Naive B cell (primary cell): Measurements from ENCODE around the gene CHKA. TPM values are rescaled to one million over a fixed set of nuclear protein-coding genes. Genes with fewer than 3 reads are reported as not detected.
A peak's percentile ranks its signal among the peaks of the same experiment; 100 is the strongest.

Source experiments
- ATAC-seq, 2 donors: fragments of 150-1000 bp; cut with Tn5 transposase; 2 replicates each; pipeline ENCODE4 v1.10.0; 2021; ENCODE audit warnings: low read depth in 2 of 2, mild to moderate bottlenecking in 2 of 2, moderate library complexity in 2 of 2
- DNase-seq: peaks from one replicate; pipeline ENCODE4 v3.0.0; 2022
- H3K27ac Mint-ChIP-seq, 6 donors: one replicate each; pipeline ENCODE4 v1.8.0; 2020 to 2022; ENCODE audit warnings: mild to moderate bottlenecking in 6 of 6, mixed read lengths in 6 of 6, moderate library complexity in 5 of 6, inconsistent platforms in 2 of 6
- H3K27me3 Mint-ChIP-seq, 3 donors: one replicate each; pipeline ENCODE4 v1.8.0; 2021 to 2022; ENCODE audit warnings: mixed read lengths in 3 of 3, mild to moderate bottlenecking in 1 of 3
- H3K36me3 Mint-ChIP-seq, 2 donors: one replicate each; pipeline ENCODE4 v1.8.0; 2020 to 2022; ENCODE audit warnings: mixed read lengths in 2 of 2, inconsistent platforms in 1 of 2, mild to moderate bottlenecking in 1 of 2
- H3K4me1 Mint-ChIP-seq, 3 donors: one replicate each; pipeline ENCODE4 v1.8.0; 2020 to 2022; ENCODE audit warnings: mixed read lengths in 3 of 3, inconsistent platforms in 1 of 3, mild to moderate bottlenecking in 1 of 3, moderate library complexity in 1 of 3
- H3K4me3 Mint-ChIP-seq, 8 donors: one replicate each; pipeline ENCODE4 v1.8.0; 2020 to 2022; ENCODE audit warnings: mild to moderate bottlenecking in 8 of 8, mixed read lengths in 8 of 8, moderate library complexity in 8 of 8, inconsistent platforms in 2 of 8
- H3K9me3 Mint-ChIP-seq, 7 donors: one replicate each; pipeline ENCODE4 v1.8.0; 2020 to 2022; ENCODE audit warnings: mixed read lengths in 7 of 7, mild to moderate bottlenecking in 5 of 7, inconsistent platforms in 2 of 7, moderate library complexity in 1 of 7
- polyA plus RNA-seq, 6 donors: library from polyadenylated mRNA; unstranded; fragments of 300-500 nt; fragmentation: Illumina TruSeq; gene quantifications; one replicate each; pipeline ENCODE4 v1.2.3, GENCODE V29; 2021; ENCODE audit warnings: low read depth in 6 of 6

Gene CHKA
- polyA plus RNA-seq, 6 donors from 2014 or later: 4.9 to 17.6 (median 6.4) TPM

GRCh38 chr11:68149417-68149816 lies 28.2 kb upstream of the CHKA start:
- DNase-seq: no peak
- Mint-ChIP-seq H3K27me3 (peaks cover 0 to 6% (median 0%) of the 10 kb centered on the region in 3 donors), H3K4me3 (no peak overlapping the region), H3K9me3 (no peaks in the 10 kb centered on the region), H3K27ac (peak overlapping the region in 1 of 6 donors; percentile 13), H3K36me3 (no peaks in the 10 kb centered on the region), H3K4me1 (peaks cover 0 to 16% (median 0%) of the 10 kb centered on the region in 3 donors)
- no peak for ATAC-seq

DNA sequence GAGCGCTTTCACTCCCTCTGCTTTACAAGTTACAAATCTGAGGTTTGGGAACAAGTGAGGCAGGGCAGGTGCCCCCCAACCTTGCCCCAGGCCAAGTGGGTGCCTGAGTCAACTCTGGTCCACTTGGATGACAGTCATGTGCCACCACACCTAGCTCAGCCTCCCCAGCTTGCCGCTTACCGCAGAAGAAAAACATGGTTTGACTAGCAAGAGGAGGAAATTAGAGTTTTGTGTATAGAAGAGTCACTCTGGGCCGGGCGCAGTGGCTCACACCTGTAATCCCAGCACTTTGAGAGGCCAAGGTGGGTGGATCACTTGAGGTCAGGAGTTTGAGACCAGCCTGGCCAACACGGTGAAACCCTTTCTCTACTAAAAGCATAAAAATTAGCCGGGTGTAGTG lies 27.7 kb upstream of the CHKA start:
- Mint-ChIP-seq H3K27me3 (peaks cover 0 to 6% (median 0%) of the 10 kb centered on the region in 3 donors), H3K4me1 (peaks cover 0 to 16% (median 0%) of the 10 kb centered on the region in 3 donors), H3K27ac (peak overlapping the region in 2 of 6 donors; percentile 18 to 44), H3K9me3 (no peaks in the 10 kb centered on the region), H3K4me3 (no peak overlapping the region), H3K36me3 (no peaks in the 10 kb centered on the region)
- DNase-seq (no peak), ATAC-seq (no peak)

- no peak for DNase-seq
- H3K4me3 Mint-ChIP-seq: no peak overlapping the region
- peaks cover 0 to 16% (median 0%) of the 10 kb centered on the region in 3 donors for H3K4me1 Mint-ChIP-seq
- peaks cover 0 to 6% (median 0%) of the 10 kb centered on the region in 3 donors for H3K27me3 Mint-ChIP-seq
- no peaks in the 10 kb centered on the region for H3K36me3 Mint-ChIP-seq
- peak overlapping the region in 1 of 6 donors; percentile 81 for H3K27ac Mint-ChIP-seq
- H3K9me3 Mint-ChIP-seq: no peaks in the 10 kb centered on the region
- no peak for ATAC-seq
Observed at GRCh38 chr11:68148071-68148805, 27.1 kb upstream of the CHKA start.

DNA sequence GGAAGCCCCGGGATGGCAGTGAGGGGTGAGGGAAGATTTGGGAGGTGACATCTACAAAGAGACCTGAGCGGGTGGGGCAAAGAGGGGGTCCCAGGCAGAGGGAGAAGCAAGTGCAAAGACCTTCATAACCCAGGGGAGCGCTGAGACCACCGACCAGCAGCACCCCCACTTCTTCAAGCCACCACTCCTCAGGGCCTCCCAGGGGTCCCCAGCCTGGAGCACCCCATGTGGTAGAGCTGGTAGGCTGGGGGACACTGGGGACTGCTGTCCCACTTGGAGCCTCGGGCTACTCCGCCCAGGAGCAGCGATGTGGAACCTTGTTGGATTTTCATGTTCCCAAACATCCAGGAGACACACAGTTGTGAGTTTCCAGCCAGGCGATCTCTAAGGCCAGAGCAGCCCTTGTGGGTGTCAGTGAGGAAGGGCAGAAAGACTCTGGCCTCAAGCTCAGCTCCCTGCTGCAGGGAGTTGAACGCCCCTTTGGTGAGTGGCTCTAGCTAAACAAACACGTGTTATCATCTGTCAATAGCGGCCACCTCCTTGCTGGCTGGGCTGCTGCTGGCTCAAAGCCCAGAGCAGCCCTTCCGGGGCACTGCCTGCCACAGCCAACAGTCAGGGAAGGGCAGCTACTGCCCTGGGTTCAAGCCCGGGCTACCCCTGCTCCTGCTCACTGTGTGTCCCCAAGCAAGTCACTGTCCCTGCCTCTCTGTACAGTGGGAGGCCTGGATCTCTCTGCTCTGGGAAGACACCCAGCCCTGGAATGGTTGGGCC lies 25.7 kb upstream of the CHKA start:
- DNase-seq (no peak), ATAC-seq (no peak)
- H3K27ac Mint-ChIP-seq: no peak overlapping the region
- H3K4me1 Mint-ChIP-seq: peaks cover 0 to 11% (median 3%) of the 10 kb centered on the region in 3 donors
- no peaks in the 10 kb centered on the region for H3K9me3 Mint-ChIP-seq
- H3K36me3 Mint-ChIP-seq: no peaks in the 10 kb centered on the region
- H3K27me3 Mint-ChIP-seq: peaks cover 0 to 9% (median 3%) of the 10 kb centered on the region in 3 donors
- H3K4me3 Mint-ChIP-seq: no peak overlapping the region

DNA sequence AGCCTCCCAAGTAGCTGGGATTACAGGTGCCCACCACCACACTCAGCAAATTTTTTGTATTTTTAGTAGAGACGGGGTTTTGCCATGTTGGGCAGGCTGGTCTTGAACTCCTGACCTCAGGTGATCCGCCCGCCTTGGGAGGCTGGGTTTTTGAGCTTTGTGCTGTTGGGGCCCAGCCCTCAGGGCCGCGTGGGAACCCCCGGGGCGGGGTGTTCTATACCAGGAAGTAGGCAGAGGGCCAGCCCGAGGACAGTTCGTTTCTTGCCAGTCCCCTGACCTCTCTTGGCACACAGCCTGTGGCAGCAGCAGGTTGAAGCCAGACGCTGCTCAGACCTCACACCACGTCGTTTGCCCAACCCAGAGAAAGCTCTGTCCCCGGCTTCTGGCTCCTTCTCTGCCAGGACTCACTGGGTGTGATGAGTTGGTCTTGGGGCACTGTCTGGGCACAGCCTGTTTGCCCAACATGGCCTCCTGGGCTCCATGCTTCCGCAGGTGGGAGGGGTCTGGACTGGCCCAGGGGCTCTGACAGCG lies 24.9 kb upstream of the CHKA start:
- Mint-ChIP-seq H3K36me3 (no peaks in the 10 kb centered on the region), H3K4me3 (no peak overlapping the region), H3K27ac (peak overlapping the region in 1 of 6 donors; percentile 81), H3K27me3 (peaks cover 0 to 14% (median 4%) of the 10 kb centered on the region in 3 donors), H3K4me1 (peaks cover 5 to 14% (median 10%) of the 10 kb centered on the region in 3 donors), H3K9me3 (no peaks in the 10 kb centered on the region)
- DNase-seq: no peak
- no peak for ATAC-seq

GRCh38 chr11:68145120-68145866 lies 24.1 kb upstream of the CHKA start:
- Mint-ChIP-seq H3K4me1 (peaks cover 5 to 20% (median 14%) of the 10 kb centered on the region in 3 donors), H3K36me3 (no peaks in the 10 kb centered on the region), H3K27me3 (peaks cover 0 to 14% (median 4%) of the 10 kb centered on the region in 3 donors), H3K9me3 (no peaks in the 10 kb centered on the region), H3K27ac (no peak overlapping the region), H3K4me3 (no peak overlapping the region)
- ATAC-seq (no peak), DNase-seq (no peak)

DNA sequence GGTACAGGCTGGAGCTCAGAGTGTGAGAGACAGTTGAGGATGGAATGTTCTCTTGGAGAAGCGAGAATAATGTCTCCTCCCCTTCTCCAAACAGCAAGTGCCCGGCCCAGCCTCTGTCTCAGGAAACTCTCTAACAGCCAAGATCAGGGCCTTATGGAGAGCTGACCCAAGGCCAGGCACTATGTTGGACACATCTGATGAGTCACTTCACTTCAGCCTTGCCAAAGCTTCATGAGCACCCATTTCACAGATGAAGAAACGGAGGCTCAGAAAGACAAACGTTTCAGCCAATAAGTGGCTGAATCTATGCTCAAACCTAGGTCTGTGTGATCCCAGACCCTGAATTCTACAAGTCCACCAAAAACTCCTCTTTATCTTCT lies 22.1 kb upstream of the CHKA start:
- no peak overlapping the region for H3K4me3 Mint-ChIP-seq
- no peaks in the 10 kb centered on the region for H3K9me3 Mint-ChIP-seq
- DNase-seq (no peak), ATAC-seq (no peak)
- peaks cover 2 to 16% (median 7%) of the 10 kb centered on the region in 3 donors for H3K27me3 Mint-ChIP-seq
- H3K27ac Mint-ChIP-seq: no peak overlapping the region
- no peaks in the 10 kb centered on the region for H3K36me3 Mint-ChIP-seq
- H3K4me1 Mint-ChIP-seq: peaks cover 5 to 20% (median 14%) of the 10 kb centered on the region in 3 donors

DNA sequence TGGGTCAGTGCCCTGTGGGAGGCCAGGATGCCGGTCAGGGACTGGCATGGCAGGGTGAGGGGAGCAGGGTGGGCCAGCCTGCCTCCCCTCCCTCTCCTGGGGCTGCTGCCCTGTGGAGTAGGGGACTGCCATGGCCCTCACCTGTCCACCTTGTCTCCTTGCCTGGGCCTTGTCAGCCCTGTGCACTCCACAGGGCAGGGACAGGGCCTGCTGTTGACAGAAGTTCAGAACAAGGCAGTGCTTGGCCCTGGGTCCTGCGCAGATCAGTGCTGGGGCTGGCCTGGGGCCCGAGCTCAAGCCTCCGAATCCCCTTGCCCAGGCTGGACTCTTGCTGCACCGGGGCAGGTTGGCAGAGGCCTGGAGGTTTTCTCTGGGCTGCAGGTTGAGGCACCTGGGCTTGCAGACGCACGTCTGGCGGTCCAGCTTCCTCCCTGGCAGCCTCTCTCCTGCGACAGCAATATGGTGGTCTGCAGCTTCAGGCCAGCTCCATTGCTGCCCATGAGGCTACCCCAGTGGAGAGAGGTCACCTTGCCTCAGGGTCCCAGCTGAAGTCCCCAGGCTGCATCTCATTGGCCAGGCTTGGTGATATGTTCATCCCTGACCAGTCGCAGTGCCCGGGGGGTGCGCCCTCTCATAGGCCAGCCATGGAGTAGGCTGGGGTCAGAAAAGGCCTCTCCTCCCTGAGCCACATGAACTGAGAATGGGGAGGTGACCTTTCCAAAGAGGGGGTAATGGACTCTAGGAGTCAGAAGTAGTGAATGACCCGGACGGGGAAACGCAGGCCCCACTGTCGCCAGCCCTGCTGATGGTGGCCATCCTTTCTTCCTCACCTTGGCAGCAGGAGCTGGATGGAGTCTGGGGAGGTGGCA lies 21.5 kb upstream of the CHKA start:
- Mint-ChIP-seq H3K4me1 (peaks cover 5 to 20% (median 14%) of the 10 kb centered on the region in 3 donors), H3K27ac (peak overlapping the region in 2 of 6 donors; percentile 56 to 57), H3K36me3 (no peaks in the 10 kb centered on the region), H3K27me3 (peaks cover 8 to 22% (median 13%) of the 10 kb centered on the region in 3 donors), H3K4me3 (peak overlapping the region in 1 of 8 donors; percentile 46), H3K9me3 (no peaks in the 10 kb centered on the region)
- ATAC-seq (no peak), DNase-seq (no peak)

DNA sequence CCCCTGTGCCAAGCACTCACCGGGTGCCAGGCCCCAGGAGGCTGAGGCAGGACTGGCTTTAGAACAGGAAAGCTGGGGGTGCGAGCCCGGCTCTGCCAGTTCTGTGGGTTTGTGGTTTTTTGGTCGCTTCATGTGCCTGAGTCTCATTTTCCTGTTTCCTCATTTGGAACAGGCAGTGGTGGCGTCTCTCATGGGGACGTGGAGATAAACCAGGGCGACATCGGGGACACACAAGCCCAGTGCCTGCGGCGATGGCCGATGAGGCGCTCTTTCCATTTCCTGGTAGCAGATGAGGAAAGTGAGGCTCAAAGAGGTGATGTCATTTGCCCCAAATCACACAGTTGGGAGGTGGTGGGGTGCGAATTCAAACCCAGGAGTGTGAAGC lies 20.8 kb upstream of the CHKA start:
- H3K9me3 Mint-ChIP-seq: no peaks in the 10 kb centered on the region
- H3K4me3 Mint-ChIP-seq: peak overlapping the region in 5 of 8 donors; percentile 10 to 63 (median 54)
- ATAC-seq: peak; percentile 69 to 81
- peaks cover 11 to 23% (median 13%) of the 10 kb centered on the region in 3 donors for H3K27me3 Mint-ChIP-seq
- DNase-seq: peak; percentile 23
- no peaks in the 10 kb centered on the region for H3K36me3 Mint-ChIP-seq
- peak overlapping the region in 3 of 6 donors; percentile 11 to 42 (median 19) for H3K27ac Mint-ChIP-seq
- H3K4me1 Mint-ChIP-seq: peaks cover 5 to 20% (median 14%) of the 10 kb centered on the region in 3 donors

DNA sequence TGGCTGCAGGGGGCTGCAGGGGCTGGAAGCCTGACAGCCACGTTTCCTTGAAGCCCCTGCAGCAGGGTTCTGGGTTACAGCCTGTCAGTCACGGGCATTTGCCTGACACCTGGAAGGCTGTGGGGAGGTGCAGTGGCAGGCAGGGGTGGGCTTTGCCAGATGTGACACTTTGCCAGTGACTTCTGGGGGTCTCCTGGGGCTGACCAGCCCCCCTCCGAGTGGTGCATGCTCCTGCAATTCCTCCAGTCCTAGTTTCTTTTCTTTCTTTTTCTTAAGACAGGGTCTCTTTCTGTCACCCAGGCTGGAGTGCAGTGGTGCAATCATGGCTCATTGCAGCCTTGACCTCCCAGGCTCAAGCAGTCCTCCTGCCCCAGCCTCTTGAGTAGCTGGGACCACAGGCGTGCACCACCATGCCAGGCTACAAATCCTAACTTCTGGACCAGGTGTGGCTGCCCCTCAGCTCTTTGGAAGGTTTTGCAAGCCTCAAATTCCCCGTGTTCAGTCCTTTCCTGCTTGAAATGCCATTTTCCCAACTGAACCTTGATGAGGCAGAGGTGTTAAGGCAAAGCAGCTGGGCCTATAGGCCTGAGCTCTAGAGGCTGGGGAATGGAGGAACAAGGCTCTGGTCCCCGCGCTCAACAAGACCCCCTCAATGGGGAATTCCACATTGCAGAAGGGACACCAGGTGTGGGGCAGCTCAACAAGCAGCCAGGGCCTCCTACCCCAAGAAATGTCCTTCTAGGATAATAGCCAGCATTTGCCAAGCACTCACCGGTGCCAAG lies 20.2 kb upstream of the CHKA start:
- Mint-ChIP-seq H3K4me3 (peak overlapping the region in 6 of 8 donors; percentile 10 to 75 (median 56)), H3K9me3 (no peaks in the 10 kb centered on the region), H3K27me3 (peaks cover 11 to 23% (median 13%) of the 10 kb centered on the region in 3 donors), H3K36me3 (no peaks in the 10 kb centered on the region), H3K4me1 (peaks cover 5 to 20% (median 14%) of the 10 kb centered on the region in 3 donors), H3K27ac (no peak overlapping the region)
- DNase-seq (no peak), ATAC-seq (peak; percentile 55 to 56)

DNA sequence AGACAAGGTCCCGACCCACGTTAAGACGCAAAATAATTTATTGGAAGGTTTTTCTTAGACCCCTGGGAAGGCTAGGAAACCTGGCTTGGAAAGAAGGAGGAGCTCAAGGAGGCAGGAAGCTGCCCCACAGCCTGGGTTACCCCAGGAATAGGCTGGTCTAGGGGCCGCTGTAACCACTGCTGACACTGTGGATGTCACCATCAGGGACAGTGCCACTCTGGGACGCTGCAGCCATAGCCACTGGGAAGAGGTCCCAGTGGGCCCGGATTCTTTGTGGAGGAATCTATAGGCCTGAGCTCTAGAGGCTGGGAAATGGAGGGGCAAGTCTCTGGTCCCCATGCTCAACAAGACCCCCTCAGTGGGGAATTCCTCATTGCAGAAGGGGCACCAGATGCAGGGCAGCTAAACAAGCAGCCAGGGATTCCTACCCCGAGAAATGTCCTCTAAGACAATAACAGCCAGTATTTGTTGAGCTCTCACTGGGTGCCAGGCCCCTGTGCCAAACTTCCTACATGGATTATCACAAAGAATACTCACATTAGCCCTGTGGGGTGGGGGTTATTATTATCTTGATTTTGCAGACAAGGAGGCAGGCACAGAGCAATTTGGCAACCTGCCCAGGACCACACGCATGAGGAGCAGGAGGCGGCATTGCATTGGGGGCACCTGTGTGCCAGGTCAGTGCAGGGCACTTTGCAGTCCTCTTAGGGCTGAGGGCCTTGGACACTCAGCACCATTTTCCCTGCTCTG lies 19.5 kb upstream of the CHKA start:
- DNase-seq: no peak
- Mint-ChIP-seq H3K36me3 (no peaks in the 10 kb centered on the region), H3K27me3 (peaks cover 11 to 25% (median 17%) of the 10 kb centered on the region in 3 donors), H3K4me3 (no peak overlapping the region), H3K4me1 (peaks cover 5 to 20% (median 14%) of the 10 kb centered on the region in 3 donors), H3K9me3 (no peaks in the 10 kb centered on the region), H3K27ac (no peak overlapping the region)
- no peak for ATAC-seq
